GM10266 (cell line): ENCODE data around the gene CUBN.

Source experiments
- DNase-seq: peaks from one replicate; pipeline ENCODE4 v3.0.0; 2012; ENCODE audit errors: extremely low spot score
- CTCF ChIP-seq: IDR thresholded peaks from 2 replicates; pipeline ENCODE4 v1.5.1; 2012; ENCODE audit warnings: mild to moderate bottlenecking, low read depth; ENCODE audit not compliant: control insufficient read depth, insufficient read depth; ENCODE audit errors: missing control alignments

Gene CUBN

GRCh38 chr10:16995867-16996529, 133.6 kb downstream of the CUBN start:
- TF ChIP-seq CTCF = no peak
- DNase-seq = no peak

- TF ChIP-seq CTCF = no peak
- no peak for DNase-seq
Observed at GRCh38 chr10:16993186-16993585, 136.4 kb downstream of the CUBN start.

- TF ChIP-seq CTCF = no peak
- DNase-seq = no peak
Observed at GRCh38 chr10:16992611-16993119, 136.9 kb downstream of the CUBN start.

GRCh38 chr10:16991011-16991410, 138.6 kb downstream of the CUBN start:
- TF ChIP-seq CTCF = no peak
- no peak for DNase-seq

GRCh38 chr10:16989826-16990293, 139.8 kb downstream of the CUBN start:
- no peak for DNase-seq
- no peak for TF ChIP-seq CTCF

- no peak for TF ChIP-seq CTCF
Observed at GRCh38 chr10:16988900-16989299, 140.7 kb downstream of the CUBN start.

GRCh38 chr10:16987976-16988610, 141.5 kb downstream of the CUBN start:
- TF ChIP-seq CTCF = no peak
- DNase-seq = no peak

More at GRCh38 chr10:16988900-16989299, 140.7 kb downstream of the CUBN start:
- no peak for DNase-seq
